Body of pancreas (tissue), 4 donors: ENCODE results near the gene MPZL1. TPM values are rescaled to one million over a fixed set of nuclear protein-coding genes. Genes with fewer than 3 reads are reported as not detected.
"Not testable (repeated sequence)": the region's sequence is repeated elsewhere in the genome, so short reads cannot be mapped to it uniquely, and the experiment has no call there.

Source experiments
- ATAC-seq: fragments of 150-250 bp; one replicate; pipeline ENCODE4 v1.9.1; 2016
- DNase-seq, 4 donors: peaks; one replicate each; pipeline ENCODE4 v3.0.0-alpha.2; 2019
- H3K27ac ChIP-seq, 4 donors: fragments of 200-600 bp; sonication (generic); 1 replicate in 3 of 4; 2 replicates in 1 of 4; pipeline versions ENCODE4 v1.5.1 to v1.6.1; 2016 to 2019; ENCODE audit warnings: mild to moderate bottlenecking in 1 of 4, mixed read lengths in 1 of 4, moderate library complexity in 1 of 4
- H3K27me3 ChIP-seq, 2 donors: fragments of 200-600 bp; sonication (generic); one replicate each; pipeline ENCODE4 v1.6.0; 2016; ENCODE audit warnings: mild to moderate bottlenecking in 1 of 2
- H3K36me3 ChIP-seq, 2 donors: fragments of 200-600 bp; sonication (generic); replicated peaks in 1 of 2; 2 replicates each; pipeline ENCODE4 v1.5.1; 2016; ENCODE audit warnings: low read depth in 2 of 2; ENCODE audit not compliant: insufficient read depth in 1 of 2
- H3K4me1 ChIP-seq: fragments of 200-600 bp; sonication (generic); one replicate; pipeline ENCODE4 v1.6.0; 2016
- H3K4me3 ChIP-seq, 2 donors: fragments of 200-600 bp; sonication (generic); 1 replicate in 1 of 2; 2 replicates in 1 of 2; pipeline ENCODE4 v1.5.1; 2016 to 2019
- H3K9me3 ChIP-seq, 3 donors: fragments of 200-600 bp; sonication (generic); 1 replicate in 2 of 3; 2 replicates in 1 of 3; pipeline ENCODE4 v1.5.1; 2016
- POLR2A ChIP-seq, 3 donors: fragments of 450-650 bp; IDR thresholded peaks; one replicate each; pipeline ENCODE4 v1.6.1; 2016; ENCODE audit warnings: antibody characterized with exemption in 3 of 3, mild to moderate bottlenecking in 2 of 3
- WGBS, 2 donors: methylation state at CpG; one replicate each; pipeline ENCODE4 v1.1.5; 2017; 5-methylcytosine and 5-hydroxymethylcytosine counted together
- intact Hi-C: fragments of 100-400 bp; cut with DNase I; formaldehyde crosslinking; loops from one replicate; pipeline ENCODE4 v1.15.1; 2023
- total RNA-seq, 2 donors: library from RNA; depleted of rRNA; stranded (reverse); fragments of >200 nt; gene quantifications; one replicate each; pipeline ENCODE4 v1.1.0, GENCODE V29; 2016
- TF ChIP-seq, protein P1 (sequence below), 7 experiments: fragments of 450-650 bp in 4 of 7; fragments of 200-600 bp in 3 of 7; sonication (generic) in 3 of 7; IDR thresholded peaks; one replicate each; pipeline ENCODE4 v1.5.1; 2016 to 2019; ENCODE audit warnings: antibody characterized with exemption in 7 of 7

MPZL1 gene
- total RNA-seq, 2 donors from 2014 or later: 19.8 to 28.5 TPM

DNA sequence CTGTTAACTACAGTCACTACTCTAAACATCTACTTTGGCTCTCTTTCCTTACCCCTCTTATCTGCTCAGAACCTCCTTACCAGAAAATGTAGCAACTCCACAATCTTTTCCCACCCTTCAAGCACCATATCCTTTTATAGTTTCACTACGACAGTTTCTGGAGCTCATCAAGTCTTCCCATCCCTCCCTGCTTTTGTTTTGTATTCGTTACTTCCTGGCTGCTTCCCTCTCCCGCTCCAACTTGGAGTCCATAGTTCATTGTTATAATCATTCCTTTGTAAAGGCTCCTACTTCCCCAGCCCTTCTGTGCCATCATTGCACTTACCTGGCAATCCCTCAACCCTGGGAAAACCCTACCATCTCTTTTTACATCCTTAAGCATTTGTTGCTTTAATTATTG is 18.0 kb downstream of the MPZL1 start:
- ATAC-seq (no peak), DNase-seq (no peak)
- 72 to 74% methylated on average over 3 of the region's 3 CpGs for WGBS, 2 donors
- Histone ChIP-seq H3K27me3 (no peaks in the 10 kb centered on the region), H3K27ac (no peak overlapping the region), H3K9me3 (no peaks in the 10 kb centered on the region), H3K36me3 (no peaks in the 10 kb centered on the region), H3K4me3 (no peak overlapping the region), H3K4me1 (no peaks in the 10 kb centered on the region)
- intact Hi-C loops: no loop called here
- TF ChIP-seq POLR2A (IDR thresholded peaks at IDR 0.05): no peak
- TF ChIP-seq, protein P1, sequence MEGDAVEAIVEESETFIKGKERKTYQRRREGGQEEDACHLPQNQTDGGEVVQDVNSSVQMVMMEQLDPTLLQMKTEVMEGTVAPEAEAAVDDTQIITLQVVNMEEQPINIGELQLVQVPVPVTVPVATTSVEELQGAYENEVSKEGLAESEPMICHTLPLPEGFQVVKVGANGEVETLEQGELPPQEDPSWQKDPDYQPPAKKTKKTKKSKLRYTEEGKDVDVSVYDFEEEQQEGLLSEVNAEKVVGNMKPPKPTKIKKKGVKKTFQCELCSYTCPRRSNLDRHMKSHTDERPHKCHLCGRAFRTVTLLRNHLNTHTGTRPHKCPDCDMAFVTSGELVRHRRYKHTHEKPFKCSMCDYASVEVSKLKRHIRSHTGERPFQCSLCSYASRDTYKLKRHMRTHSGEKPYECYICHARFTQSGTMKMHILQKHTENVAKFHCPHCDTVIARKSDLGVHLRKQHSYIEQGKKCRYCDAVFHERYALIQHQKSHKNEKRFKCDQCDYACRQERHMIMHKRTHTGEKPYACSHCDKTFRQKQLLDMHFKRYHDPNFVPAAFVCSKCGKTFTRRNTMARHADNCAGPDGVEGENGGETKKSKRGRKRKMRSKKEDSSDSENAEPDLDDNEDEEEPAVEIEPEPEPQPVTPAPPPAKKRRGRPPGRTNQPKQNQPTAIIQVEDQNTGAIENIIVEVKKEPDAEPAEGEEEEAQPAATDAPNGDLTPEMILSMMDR (IDR thresholded peaks at IDR 0.05): no peak

DNA sequence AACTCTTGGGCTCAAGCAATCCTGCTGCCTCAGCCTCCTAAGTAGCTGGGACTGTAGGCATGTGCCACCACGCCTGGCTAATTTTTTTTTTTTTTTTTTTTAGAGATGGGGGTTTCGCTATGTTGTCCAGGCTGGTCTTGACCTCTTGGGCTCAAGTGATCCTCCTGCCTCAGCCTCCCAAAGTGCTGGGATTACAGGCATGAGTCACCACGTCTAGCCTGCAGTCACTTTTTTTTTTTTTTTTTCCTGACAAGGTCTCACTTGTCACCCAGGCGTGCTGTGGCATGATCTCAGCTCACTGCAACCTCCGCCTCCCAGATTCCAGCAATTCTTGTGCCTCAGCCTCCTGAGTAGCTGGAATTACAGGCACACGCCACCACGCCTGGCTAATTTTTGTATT is 19.3 kb downstream of the MPZL1 start:
- WGBS, 2 donors: 95% methylated on average over 7 of the region's 7 CpGs
- intact Hi-C loops, ATAC-seq: not testable (repeated sequence)

DNA sequence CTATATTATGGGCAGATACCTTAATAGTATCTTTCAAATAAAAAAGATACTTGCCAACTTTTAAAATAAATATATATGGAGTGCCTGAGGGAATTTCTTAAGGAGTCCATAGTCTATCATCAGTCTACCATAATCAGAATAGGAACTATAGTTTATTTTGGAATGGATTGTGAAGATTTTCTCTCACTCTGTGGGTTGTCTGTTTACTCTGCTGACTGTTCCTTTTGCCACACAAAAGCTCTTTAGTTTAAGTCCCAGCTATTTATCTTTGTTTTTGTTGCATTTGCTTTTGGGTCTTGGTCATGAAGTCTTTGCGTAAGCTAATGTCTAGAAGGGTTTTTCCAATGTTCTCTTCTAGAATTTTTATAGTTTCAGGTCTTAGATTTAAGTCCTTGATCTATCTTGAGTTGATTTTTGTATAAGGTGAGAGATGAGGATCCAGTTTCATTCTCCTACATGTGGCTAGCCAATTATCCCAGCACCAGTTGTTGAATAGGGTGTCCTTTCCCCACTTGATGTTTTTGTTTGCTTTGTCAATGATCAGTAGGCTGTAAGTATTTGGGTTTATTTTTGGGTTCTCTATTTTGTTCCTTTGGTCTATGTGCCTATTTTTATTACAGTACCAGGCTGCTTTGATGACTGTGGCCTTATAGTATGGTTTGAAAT is 20.7 kb downstream of the MPZL1 start:
- intact Hi-C loops, H3K4me1 ChIP-seq, H3K27me3 ChIP-seq, H3K9me3 ChIP-seq, H3K27ac ChIP-seq, H3K36me3 ChIP-seq, DNase-seq, ATAC-seq, H3K4me3 ChIP-seq: not testable (repeated sequence)
- WGBS, 2 donors: 95 to 100% methylated on average over 1 of the region's 1 CpG

More for the DNA sequence above, 19.3 kb downstream of the MPZL1 start:
- not testable (repeated sequence) for H3K27ac ChIP-seq, H3K9me3 ChIP-seq, H3K36me3 ChIP-seq, DNase-seq, H3K4me3 ChIP-seq, H3K27me3 ChIP-seq, H3K4me1 ChIP-seq

DNA sequence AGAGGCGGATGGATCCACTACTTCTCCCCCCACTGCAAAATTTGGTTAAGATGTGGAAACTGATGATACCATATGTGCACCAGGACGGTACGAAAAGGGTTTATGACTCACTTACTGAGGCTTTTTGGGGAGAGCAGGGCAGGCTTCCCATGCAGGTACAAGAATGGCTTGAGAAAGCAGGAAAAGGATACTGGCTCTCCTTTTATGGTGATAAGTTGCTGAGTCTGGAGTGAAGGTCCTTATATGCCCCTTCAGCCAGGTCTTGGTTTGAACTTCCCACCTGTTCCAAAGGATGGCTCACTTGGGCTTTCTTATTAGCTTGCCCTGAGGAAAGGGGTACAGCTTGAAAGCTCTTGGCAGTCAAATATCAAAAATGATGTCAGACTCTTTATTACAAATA is 23.1 kb downstream of the MPZL1 start:
- WGBS, 2 donors: 95 to 100% methylated on average over 3 of the region's 3 CpGs
- Histone ChIP-seq H3K27ac (no peak overlapping the region), H3K36me3 (no peaks in the 10 kb centered on the region), H3K4me1 (peaks cover 7% of the 10 kb centered on the region), H3K4me3 (no peak overlapping the region), H3K27me3 (no peaks in the 10 kb centered on the region), H3K9me3 (no peaks in the 10 kb centered on the region)
- TF ChIP-seq, protein P1 (IDR thresholded peaks at IDR 0.05): no peak
- TF ChIP-seq POLR2A (IDR thresholded peaks at IDR 0.05): no peak
- no peak for DNase-seq
- intact Hi-C loops: no loop called here
- no peak for ATAC-seq

DNA sequence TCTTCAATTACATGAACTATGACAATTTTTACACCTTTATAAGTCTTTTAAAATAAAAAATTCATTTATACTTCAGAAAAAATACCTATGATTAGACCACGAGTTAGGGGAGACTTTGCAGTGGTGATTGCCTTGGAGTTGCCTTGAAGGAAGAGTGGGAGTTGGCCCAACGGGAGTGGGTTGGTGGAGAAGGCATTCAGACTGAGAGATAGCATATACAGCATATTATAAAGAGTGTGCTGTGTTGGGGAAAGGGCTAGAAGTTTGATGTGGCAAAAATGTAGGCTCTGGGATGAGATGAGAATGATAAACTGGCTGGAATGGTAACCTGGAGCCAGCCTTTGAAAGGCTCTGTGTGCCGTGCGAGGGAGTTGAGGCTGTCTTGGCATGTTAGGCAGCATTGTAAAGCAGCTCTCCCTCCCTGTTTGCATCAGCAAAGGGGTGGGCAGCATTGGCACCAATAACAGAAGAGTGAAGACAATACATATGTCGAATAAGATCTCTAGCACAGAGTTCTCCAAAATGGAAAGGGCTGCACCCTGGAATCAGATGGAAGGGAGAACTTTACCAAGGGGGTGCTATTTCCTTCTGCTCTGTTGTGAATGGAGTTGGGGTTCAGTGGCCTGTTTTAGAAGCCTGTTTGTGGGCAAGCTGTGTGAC is 24.4 kb downstream of the MPZL1 start:
- Histone ChIP-seq H3K27ac (no peak overlapping the region), H3K27me3 (no peaks in the 10 kb centered on the region), H3K36me3 (no peaks in the 10 kb centered on the region), H3K4me1 (peaks cover 7% of the 10 kb centered on the region), H3K9me3 (no peaks in the 10 kb centered on the region), H3K4me3 (no peak overlapping the region)
- 67 to 92% methylated on average over 5 of the region's 5 CpGs for WGBS, 2 donors
- ATAC-seq (no peak), DNase-seq (no peak)
- intact Hi-C loops: no loop called here
- no peak for TF ChIP-seq POLR2A (IDR thresholded peaks at IDR 0.05)
- TF ChIP-seq, protein P1 (IDR thresholded peaks at IDR 0.05): no peak
